NCI-H774 (cell line): ENCODE measurements around the gene ARL17A.
"Not testable (repeated sequence)": the region's sequence is repeated elsewhere in the genome, so short reads cannot be mapped to it uniquely, and the experiment has no call there.

ENCODE experiments used
- DNase-seq: peaks from one replicate; lab custom pipeline; 2025; lab: John Stamatoyannopoulos, UW

ARL17A gene

DNA sequence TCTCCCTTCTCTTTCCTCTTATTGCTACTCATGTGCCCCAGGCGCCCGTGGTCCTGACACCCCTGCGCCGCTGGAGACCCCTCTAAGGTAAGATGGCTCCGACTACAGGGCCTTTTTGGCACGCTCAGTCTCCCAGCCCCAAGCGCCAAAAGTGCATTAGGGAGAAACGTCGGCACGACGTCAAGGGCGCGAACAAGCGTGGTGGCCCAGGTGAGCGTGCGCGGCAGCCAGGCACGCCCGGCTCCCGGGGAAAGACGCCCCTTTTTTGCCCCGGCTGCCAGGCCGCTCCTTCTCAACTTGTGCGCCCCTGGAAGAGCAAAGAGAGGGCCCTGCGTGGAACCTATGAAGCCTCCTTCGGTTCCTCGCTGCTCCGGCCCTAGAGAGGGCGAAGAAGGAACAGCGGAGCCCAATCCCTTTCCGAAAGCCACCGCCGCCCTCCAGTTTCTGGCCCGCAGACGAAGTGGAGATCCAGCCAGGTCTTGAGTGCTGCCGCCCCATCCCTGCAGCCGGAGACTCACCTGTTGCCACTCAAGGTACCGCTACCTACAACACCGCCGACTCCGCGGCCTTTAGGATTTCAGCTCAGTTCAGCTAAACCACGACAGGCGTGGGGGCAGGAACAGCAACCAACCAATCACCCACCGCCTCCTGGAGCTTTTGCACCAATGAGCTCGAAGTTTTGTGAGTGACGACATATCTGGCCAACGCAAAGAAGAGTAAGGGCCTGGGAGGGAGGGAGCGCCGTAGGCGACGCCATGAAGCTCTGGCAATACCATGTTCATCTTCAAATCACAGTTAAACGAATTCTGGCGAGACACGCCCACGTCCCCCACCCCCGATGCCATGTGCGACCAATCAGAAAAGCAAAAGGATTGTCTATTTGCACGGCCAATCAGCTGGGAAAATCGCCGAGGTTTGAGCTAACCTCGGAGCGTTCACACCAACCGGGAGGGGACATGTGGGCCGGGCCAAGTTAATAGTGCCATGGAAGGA is at the start of gene ARL17A:
Gene ARL17A (minus strand): TSS at position 609 of the 993 bp plus-strand sequence. CDS start 3,369 bp downstream, outside the sequence.
- DNase-seq, result not testable (repeated sequence)

DNA sequence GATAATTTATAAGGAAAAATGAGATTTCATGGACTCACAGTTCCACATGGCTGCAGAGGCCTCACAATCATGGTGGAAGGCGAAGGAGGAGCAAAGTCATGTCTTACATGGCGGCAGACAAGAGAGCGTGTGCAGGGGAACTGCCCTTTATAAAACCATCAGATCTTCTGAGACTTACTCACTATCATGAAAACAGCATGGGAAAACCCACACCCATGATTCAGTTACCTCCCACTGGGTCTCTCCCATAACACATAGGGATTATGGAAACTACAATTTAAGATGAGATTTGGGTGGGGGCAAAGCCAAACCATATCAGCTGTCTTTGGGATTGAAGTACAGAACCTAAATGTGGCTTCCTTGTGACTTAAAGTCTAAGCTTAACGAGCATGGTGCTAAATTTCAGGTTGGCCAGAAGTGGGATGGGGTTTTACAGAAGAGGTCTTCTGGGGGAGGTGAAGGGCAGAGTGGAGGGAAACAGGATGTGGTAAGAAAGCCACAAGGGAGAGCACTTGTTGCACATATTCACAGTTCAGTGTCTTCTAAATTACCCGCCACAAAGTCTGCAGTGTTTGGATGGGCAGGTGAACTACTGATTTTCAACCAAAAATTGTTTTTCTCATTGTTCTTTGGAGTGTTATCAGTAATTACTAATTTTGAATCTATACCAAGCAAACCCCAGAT is 49.4 kb upstream of the ARL17A start:
- not testable (repeated sequence) for DNase-seq

DNA sequence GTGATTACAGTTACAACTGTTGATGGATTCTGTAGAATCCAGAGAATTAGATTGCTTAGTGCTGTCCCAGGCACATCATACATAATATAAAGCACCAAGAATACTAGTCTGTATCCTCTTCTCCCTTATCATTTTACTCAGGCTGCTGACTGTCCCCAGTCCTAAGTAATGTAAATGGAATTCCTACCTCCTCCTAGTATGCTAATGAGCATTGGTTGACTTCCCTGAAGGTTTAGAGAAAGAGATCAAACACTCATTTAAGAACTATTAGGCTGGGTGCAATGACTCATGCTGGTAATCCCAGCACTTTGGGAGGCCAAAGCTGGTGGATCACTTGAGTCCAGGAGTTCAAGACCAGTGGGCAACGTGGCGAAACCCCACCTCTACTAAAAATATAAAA is 48.0 kb upstream of the ARL17A start:
- DNase-seq, result not testable (repeated sequence)

DNA sequence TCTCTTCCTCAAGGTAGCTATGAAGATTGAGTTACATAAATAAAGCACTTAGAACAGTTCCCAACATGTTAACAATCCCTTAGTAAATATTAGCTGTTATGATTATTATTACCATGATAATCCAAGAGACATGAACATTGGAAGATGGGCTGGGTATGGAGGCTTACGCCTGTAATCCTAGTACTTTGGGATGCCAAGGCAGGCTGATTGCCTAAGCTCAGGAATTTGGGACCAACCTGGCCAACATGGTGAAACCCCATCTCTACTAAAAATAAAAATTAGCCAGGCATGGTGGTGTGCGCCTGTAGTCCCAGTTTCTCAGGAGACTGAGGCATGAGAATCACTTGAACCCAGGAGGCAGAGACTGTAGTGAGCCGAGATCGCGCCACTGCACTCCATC is 45.2 kb upstream of the ARL17A start:
- not testable (repeated sequence) for DNase-seq

DNA sequence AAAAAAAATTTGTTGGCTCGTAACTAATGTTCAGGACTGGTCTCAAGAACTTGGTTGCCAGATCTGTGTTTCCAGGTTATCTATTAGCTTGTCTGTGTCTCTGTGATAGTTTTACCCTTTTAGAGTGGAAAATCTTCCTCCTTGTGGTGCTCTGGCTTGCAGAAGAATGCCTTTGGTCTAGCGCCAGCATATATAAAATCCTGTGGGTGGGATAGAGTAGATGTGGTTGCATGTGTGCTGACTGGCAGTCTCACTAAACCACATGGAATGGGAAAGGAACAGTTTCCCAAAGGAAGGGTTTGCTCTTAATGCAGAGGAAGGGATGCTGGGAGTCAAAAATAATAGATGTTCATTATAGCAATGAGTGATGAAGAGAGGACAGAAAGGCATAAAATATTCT is 44.3 kb upstream of the ARL17A start:
- DNase-seq, result not testable (repeated sequence)

DNA sequence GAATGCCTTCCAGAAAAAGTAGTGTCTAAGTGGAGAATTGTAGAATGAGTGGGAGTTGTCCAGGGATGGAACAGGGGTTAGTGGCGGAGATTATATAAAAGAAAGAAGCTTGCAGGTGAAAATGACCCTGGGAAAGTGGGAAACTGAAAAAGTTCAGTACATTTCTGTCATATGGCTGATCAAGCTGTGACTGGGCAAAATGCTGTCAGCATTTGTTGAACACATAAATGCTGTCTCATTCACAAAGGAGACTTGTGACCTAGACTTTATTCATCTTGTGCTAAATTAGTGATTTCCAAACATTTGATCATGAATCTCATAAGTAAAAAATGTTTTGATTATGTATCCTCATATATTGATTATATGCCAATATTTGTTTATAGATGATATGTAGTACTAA is 39.5 kb upstream of the ARL17A start:
- not testable (repeated sequence) for DNase-seq

DNA sequence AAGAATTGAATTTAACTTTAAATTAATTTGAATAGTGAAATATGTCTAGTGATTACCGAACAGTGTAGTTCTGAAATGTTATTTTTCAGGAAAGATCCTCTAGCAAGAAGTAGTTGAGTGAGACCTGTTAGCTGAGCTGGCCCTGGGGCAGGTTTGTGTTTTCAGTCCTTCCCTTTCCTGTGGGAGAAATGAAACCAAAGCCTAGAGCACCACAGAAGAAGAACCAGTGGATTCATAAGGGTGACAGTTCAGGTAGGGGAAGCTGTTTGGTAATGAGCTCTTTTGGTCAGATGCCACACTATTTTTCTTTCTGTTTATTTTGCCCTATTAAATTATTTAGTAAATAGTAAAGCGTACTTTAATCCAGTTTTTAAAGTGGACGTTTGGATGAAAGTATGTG is 37.6 kb upstream of the ARL17A start:
- DNase-seq, result not testable (repeated sequence)

DNA sequence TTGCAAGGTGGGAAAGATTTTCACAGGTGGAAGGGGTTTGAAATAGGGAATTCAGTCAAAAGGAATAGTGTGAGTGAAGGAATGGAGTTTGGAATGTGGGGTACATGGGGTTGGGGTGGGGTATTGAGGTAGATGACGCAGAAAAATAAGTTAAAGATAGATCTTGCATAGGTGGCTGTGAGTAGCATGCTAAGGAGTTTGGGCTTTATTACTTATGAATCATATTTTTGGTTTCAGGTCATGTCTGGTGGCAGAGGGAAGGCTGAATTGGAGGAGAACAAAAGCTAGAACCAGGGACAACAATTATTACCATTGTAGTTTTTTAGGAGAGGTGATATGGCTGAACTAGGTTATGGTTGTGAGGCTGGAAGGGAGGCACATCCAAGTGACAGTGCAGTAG is 34.4 kb upstream of the ARL17A start:
- DNase-seq, result not testable (repeated sequence)

DNA sequence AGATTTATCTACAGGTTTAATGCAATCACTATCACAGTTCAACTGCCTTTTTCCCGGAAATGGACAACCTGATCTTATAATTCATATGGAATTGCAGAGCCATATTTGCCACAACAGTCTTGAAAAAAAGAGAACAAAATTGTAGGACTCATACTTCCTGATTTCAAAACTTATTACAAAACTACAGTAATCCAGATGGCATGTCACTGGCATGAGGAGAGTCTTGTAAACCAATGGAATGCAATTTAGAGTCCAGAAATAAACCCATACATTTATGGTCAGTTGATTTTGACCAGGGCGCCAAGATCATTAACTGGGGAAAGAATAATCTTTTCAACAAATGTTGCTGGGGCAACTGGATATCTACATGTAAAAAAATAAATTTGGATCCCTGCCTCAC is 31.8 kb upstream of the ARL17A start:
- not testable (repeated sequence) for DNase-seq

DNA sequence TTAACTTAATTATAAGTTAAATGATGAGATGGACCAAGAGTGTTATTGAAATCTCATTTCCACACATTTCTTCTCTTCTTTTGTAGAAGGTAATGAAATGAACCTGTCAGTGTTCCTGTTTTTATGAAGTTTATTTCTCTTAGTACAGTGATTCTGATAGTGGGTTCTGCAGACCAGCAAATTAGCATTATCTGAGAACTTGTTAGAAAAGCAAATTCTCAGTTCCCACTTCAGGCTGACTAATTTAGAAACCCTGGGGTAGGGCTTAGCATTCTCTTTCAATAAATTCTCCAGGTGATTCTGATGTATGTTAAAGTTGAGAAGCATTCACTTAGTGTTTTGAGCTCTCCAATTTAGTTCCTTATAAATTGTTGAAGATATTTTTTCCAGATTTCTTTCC is 23.6 kb upstream of the ARL17A start:
- not testable (repeated sequence) for DNase-seq

DNA sequence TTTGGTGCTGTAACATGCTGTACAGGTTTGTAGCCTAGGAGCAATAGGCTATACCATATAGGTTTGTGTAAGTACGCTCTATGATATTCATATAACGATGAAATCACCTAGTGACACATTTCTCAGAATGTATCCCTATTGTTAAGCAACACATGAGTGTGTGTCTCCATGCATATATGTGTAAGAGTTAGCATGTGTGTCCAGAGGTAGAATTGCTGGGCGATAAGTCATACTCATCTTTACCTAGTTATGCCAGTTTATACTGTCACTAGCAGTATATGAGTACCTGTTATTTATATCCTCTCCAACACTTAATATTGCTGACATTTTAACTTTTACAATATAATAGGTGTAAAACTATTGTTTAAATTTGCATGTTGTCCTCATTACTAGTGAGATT is 21.3 kb upstream of the ARL17A start:
- not testable (repeated sequence) for DNase-seq

DNA sequence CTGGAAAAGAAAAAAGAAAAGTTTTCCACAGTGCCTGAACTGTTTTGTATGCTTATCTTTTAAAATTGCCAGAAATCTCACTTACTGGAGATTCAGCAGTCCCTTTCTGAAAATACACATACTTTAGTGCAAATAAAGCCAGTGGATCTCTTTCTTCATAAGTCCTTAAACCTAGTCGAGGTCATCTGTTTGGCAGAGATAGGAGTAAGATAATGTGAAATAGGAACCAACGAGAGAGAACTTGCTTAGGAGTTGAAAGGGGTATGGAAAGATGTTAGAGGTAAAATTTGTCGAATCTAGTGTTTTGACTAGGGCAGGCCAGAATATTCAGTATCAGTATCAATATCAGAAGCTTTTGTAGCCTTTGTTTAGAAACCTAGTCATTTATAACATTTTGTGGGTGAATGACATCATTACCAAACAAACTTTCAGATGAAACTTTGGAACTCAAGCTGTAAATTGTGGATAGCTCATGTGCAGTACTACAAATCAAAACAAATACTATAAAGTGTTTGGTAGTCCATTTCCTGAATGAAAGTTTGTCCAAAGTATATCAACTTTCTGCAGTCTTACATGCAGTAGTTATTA is 18.9 kb upstream of the ARL17A start:
- DNase-seq, result not testable (repeated sequence)

DNA sequence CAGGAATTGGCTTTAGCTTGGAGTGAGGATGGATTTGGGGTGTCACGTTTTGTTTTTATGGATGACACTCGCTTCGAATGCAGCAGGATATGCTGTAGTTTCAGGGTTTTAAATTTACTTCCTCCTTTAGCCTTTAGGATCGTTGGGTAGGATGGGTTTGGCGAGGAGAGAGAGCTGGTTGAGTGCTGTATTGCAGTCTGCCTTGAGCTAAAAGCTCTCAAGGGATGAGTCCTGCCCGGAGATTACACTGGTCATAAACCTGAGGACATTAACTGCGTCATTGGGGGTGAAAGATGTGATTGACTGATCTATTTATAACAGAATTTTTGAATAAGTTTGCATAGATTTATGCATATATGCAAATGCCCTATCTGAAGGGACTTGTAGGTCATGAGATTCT is 11.8 kb upstream of the ARL17A start:
- DNase-seq, result not testable (repeated sequence)

DNA sequence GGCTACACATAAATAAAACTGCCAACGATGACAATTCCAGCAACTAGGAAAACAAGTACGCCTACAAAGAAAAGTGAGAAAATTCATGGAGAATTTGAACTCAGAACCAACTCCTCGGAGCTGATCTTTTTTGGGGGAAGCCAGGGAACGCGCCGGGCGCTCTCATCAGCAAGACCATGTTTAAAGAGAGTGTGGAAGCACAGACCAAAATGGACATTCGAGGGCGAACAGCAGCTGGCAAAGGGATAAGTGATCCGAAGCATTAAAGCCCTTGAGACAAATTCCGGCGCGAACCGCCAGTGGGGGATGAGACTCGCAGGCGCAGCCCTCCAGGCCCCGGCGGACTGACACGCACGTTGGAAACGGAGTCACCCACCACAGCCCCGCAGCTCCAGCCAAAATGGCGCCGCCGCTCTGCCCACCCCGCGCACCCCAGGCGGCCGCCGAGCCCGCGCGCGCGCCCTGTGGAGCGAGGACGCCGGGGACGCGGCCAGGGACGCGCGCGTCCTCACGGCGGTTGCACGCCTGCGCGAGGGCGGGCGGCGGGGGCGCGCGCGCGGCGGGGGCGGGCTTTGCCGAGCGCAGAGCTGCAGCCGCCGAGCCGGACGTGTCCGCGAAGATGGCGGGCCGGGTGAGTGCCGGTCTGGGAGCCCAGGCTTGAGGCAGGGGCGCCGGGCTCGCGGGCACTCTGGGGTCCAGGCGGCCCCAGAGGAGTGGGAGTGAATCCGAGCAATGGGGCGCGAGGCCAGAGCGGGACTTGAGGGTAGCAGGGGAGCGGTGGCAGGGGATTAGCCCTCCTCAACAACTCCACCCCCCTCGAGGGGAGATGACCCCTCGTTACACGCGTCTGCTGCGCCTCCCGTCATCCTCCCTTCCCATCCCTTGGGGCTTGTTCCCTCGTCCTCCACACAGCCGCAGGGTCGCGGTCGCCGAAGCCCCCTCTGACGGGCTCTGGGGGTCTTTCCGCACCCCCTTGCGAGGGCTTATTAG is 11.0 kb upstream of the ARL17A start, which contains the start of gene NSF:
Gene NSF (plus strand): TSS at position 513 of the 990 bp plus-strand sequence. CDS start 107 bp downstream, at position 620.
- not testable (repeated sequence) for DNase-seq

DNA sequence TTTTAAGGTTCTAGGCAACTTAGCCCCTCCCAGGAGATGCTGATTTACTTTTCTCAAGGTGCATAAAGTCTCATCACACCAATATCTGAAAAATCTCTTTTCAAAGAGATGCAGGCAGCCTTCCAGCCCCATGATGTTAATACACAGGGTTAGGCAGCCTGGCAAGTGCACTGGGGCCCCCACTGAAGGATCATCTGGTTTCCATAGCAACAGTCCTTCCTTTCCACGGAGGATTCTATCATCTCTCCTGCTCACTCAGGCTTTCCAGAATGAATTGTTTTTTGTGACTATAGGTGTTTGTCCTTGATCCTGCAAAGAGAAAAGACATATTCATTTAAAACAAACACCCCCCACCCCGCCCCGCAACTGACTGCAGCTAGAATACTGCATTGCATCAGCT is 6.0 kb upstream of the ARL17A start:
- not testable (repeated sequence) for DNase-seq

DNA sequence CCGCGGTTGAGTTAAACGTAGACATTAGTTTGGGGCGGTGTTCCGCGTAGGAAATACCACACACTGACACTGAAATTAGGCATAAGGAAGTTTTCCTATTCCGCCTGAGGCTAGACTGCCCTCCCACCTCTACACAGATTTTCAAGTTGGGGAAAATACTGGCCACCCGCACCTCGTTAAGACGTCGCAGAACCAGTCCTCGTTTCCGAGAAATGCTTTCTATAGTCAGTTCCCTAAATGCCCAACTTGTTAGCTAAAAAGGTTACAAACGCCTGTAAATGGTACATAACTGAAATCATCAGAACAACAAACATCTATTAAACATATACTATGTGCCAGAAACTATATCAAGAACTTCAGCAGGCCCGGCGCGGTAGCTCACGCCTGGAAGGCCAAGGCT is 591 bp upstream of the ARL17A start:
- DNase-seq, result not testable (repeated sequence)

DNA sequence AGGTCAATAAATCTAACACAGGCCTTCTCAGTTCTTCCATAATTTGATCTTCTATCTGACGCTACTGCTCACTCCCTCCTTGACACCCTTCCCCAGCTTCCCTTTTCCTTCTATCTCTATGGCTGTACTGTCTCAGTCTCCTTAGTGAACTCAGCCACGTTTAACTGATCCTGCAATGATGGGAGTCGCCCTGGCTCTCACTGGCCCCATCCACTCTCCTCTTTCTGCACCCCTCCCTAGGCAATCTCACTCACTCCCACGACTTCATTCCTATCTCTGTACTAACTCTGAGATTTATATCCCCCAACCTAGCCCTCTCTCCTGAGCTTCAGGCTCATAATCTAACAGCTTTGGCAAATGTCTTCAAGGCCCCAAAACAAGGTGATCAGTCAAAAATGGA is 7.7 kb downstream of the ARL17A start:
- not testable (repeated sequence) for DNase-seq

DNA sequence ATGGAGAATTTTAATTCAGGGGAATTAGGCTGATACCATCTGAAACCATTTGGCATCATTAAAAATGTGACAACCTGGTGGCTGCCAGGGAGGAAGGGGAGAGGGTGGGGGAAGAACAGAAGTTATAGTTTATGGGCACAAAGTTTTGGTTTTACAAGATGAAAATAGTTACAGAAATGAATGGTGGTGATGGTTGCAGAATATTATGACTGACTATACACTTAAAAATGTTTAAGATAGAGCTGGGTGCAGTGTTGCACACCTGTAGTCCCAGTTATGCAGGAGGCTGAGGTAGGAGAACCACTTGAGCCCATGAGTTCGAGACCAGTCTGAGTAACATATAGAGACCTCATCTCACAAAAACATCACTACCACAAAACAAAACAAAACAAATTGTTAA is 12.5 kb downstream of the ARL17A start:
- not testable (repeated sequence) for DNase-seq

DNA sequence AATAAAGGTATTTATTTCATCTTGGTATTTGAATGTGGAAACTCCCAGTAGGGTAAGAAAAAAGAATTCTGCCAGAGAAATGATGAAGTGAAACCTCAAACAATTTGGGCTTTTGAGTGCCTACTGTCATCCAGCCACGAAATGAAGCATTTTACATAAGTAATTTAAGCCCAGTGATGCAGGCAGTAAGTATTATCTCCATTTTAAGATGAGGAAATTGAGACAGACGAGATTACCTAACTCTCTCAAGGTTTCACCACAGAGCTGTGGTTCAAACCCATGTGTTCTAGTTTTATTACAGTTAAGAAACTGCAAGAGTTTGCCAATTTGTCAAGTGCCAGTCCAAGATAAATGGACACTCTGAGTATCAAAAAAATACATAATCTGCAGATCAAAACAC is 13.2 kb downstream of the ARL17A start:
- not testable (repeated sequence) for DNase-seq

DNA sequence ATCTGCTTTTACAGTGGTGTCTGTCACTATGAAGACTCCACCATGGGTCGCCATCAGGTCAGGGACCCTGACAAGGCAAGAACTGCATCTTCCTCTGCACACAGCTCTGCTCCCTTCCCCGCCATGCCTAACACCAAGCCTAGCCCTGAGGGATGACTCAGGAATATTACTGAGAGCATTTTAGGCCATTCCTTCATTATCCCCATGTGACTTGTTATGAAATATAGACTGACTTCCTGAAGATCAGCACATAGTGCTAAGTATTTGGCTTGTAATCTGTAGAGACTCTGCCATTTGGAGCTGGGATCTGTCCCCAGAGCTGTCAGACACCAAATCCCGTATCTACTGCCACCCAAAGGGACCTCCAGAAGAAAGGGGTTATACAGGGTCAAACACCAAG is 19.4 kb downstream of the ARL17A start:
- DNase-seq, result not testable (repeated sequence)

DNA sequence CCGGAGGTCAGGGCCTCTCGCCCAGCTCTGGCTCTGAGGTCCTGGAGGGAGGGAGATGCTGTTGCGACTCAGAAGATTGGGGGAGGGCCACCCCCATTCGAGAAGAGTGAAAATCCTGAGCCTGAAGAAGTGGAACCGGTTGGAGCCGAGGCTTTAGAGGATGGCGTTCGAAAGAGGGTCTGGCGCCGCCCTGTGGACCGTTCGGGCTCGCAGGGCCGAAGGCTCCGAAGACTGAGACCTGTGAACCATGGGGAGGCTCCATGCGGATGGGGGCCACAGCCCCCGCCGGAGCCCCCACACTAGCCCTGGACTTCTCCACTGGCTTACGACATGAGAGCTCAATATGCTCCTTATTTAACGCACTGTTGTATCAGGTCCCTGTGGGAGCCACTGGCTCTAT is 20.3 kb downstream of the ARL17A start:
- DNase-seq, result not testable (repeated sequence)
